ENCODE data around the gene MYO9A.

GRCh38 chr15:71962537-71962936 lies 155.4 kb downstream of the MYO9A start:
- TF ChIP-seq, protein P1, sequence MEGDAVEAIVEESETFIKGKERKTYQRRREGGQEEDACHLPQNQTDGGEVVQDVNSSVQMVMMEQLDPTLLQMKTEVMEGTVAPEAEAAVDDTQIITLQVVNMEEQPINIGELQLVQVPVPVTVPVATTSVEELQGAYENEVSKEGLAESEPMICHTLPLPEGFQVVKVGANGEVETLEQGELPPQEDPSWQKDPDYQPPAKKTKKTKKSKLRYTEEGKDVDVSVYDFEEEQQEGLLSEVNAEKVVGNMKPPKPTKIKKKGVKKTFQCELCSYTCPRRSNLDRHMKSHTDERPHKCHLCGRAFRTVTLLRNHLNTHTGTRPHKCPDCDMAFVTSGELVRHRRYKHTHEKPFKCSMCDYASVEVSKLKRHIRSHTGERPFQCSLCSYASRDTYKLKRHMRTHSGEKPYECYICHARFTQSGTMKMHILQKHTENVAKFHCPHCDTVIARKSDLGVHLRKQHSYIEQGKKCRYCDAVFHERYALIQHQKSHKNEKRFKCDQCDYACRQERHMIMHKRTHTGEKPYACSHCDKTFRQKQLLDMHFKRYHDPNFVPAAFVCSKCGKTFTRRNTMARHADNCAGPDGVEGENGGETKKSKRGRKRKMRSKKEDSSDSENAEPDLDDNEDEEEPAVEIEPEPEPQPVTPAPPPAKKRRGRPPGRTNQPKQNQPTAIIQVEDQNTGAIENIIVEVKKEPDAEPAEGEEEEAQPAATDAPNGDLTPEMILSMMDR (IDR thresholded peaks at IDR 0.05; ENCODE audit: insufficient read depth, low read length): no peak
- TF ChIP-seq REST (IDR thresholded peaks at IDR 0.05; ENCODE audit: insufficient replicate concordance, low read depth) (no peak), POLR2AphosphoS5 (IDR thresholded peaks at IDR 0.05; ENCODE audit: low read depth) (no peak), GABPA (IDR thresholded peaks at IDR 0.05; ENCODE audit: low read depth) (no peak)
